Mammary epithelial cell (primary cell): ENCODE measurements around the gene PACS1.

Source experiments
- CTCF ChIP-seq, 2 donors: IDR thresholded peaks in 1 of 2; conservative IDR thresholded peaks in 1 of 2; 2 replicates each; pipeline ENCODE4 v1.5.1; 2011 to 2012; ENCODE audit warnings: inconsistent platforms in 2 of 2, low read length in 2 of 2, mild to moderate bottlenecking in 2 of 2, control low read depth in 1 of 2, low read depth in 1 of 2; ENCODE audit not compliant: insufficient read depth in 1 of 2; ENCODE audit errors: extremely low read depth in 1 of 2
- EZH2 ChIP-seq: IDR thresholded peaks from 2 replicates; pipeline ENCODE4 v1.6.1; 2012; ENCODE audit warnings: low read length, inconsistent platforms, borderline replicate concordance

GRCh38 chr11:66230978-66231377 lies 160.9 kb downstream of the PACS1 start:
- TF ChIP-seq EZH2 (no peak), CTCF (conservative IDR thresholded peaks at IDR 0.05 in 1 of 2, IDR thresholded peaks at IDR 0.05 in 1 of 2; ENCODE audit: extremely low read depth in 1 of 2, insufficient read depth in 1 of 2, low read depth in 1 of 2, low read length in 2 of 2) (no peak)
